Fibroblast of skin of right biceps (primary cell): ENCODE measurements around the gene SMG6.
A peak's percentile ranks its signal among the peaks of the same experiment; 100 is the strongest.
"Not testable (repeated sequence)": the region's sequence is repeated elsewhere in the genome, so short reads cannot be mapped to it uniquely, and the experiment has no call there.

ENCODE experiments used
- DNase-seq: peaks from one replicate; pipeline ENCODE4 v3.0.0-alpha.2; 2013

The SMG6 gene

GRCh38 chr17:2174468-2175293 is 128.9 kb downstream of the SMG6 start:
- peak; percentile 94 for DNase-seq

- peak; percentile 58 for DNase-seq
Measured at GRCh38 chr17:2174014-2174413, 129.6 kb downstream of the SMG6 start.

GRCh38 chr17:2172999-2173398 is 130.6 kb downstream of the SMG6 start:
- peak; percentile 69 for DNase-seq

GRCh38 chr17:2172077-2172851 is 131.3 kb downstream of the SMG6 start:
- DNase-seq: peak; percentile 99

GRCh38 chr17:2171702-2172076 is 131.9 kb downstream of the SMG6 start:
- peak; percentile 61 for DNase-seq

- DNase-seq: no peak
Measured at GRCh38 chr17:2170023-2170422, 133.6 kb downstream of the SMG6 start.

GRCh38 chr17:2165723-2166122 is 137.9 kb downstream of the SMG6 start:
- not testable (repeated sequence) for DNase-seq

- no peak for DNase-seq
Measured at GRCh38 chr17:2158396-2158780, 145.2 kb downstream of the SMG6 start.

- DNase-seq: peak; percentile 90
Measured at GRCh38 chr17:2157675-2158395, 145.8 kb downstream of the SMG6 start.

- DNase-seq: peak; percentile 94
Measured at GRCh38 chr17:2157081-2157480, 146.5 kb downstream of the SMG6 start.

- no peak for DNase-seq
Measured at GRCh38 chr17:2156666-2157065, 146.9 kb downstream of the SMG6 start.

GRCh38 chr17:2155573-2155972 is 148.0 kb downstream of the SMG6 start:
- DNase-seq: peak; percentile 36

GRCh38 chr17:2151358-2152033 is 152.1 kb downstream of the SMG6 start:
- DNase-seq: peak; percentile 25

- DNase-seq: no peak
Measured at GRCh38 chr17:2150806-2151205, 152.8 kb downstream of the SMG6 start.

- no peak for DNase-seq
Measured at GRCh38 chr17:2149934-2150333, 153.7 kb downstream of the SMG6 start.

GRCh38 chr17:2146132-2146871 is 157.3 kb downstream of the SMG6 start:
- DNase-seq: no peak

GRCh38 chr17:2144701-2145100 is 158.9 kb downstream of the SMG6 start:
- no peak for DNase-seq

GRCh38 chr17:2143332-2143731 is 160.3 kb downstream of the SMG6 start:
- DNase-seq: no peak

- DNase-seq: not testable (repeated sequence)
Measured at GRCh38 chr17:2142682-2143081, 160.9 kb downstream of the SMG6 start.

GRCh38 chr17:2140683-2141082 is 162.9 kb downstream of the SMG6 start:
- DNase-seq: no peak

GRCh38 chr17:2138761-2139160 is 164.8 kb downstream of the SMG6 start:
- DNase-seq: peak; percentile 59

GRCh38 chr17:2138318-2138717 is 165.3 kb downstream of the SMG6 start:
- DNase-seq: no peak
